ENCODE data around the gene SMARCD3. TPM values are rescaled to one million over a fixed set of nuclear protein-coding genes. Genes with fewer than 3 reads are reported as not detected.
A peak's percentile ranks its signal among the peaks of the same experiment; 100 is the strongest.

Gene SMARCD3
- total RNA-seq, 1 experiment from 2014 or later = 4.6 TPM

GRCh38 chr7:151249034-151249731, 689 bp upstream of the SMARCD3 start:
- ChIA-PET POLR2A (ENCODE audit: unreplicated experiment) (no interaction called here), CTCF (no interaction called here)
- Histone ChIP-seq H3K9me3 (ENCODE audit: insufficient read depth, low read depth) (no peaks in the 10 kb centered on the region), H3K4me1 (replicated peaks; ENCODE audit: insufficient read depth) (no peaks in the 10 kb centered on the region; the same call in 1 of the 2 replicates), H3K27me3 (ENCODE audit: insufficient read depth, low read depth) (peaks cover 65% of the 10 kb centered on the region), H3K27ac (no peak overlapping the region), H4K20me1 (ENCODE audit: insufficient read depth) (0 out of 2 replicates have a peak, but pooled peaks cover 3% of the 10 kb centered on the region), H2AFZ (peak overlapping the region; percentile 78; the same call in 1 of the 2 replicates), H3K4me3 (peak overlapping the region; percentile 60; the same call in 1 of the 2 replicates), H3K36me3 (ENCODE audit: low read depth) (no peaks in the 10 kb centered on the region), H3K4me2 (peak overlapping the region; percentile 93), H3F3A (ENCODE audit: insufficient read depth, low read depth) (peaks cover 8% of the 10 kb centered on the region), H3K9me2 (ENCODE audit: insufficient read depth) (no peaks in the 10 kb centered on the region), H3K79me2 (ENCODE audit: low read depth) (no peaks in the 10 kb centered on the region)
- DNase-seq = peak in 1 of 2 experiments; percentile 53
- no TSS peak for BruUV-seq (replicated peaks)
- intact Hi-C loops (cut with micrococcal nuclease; ENCODE audit: unreplicated experiment) = no loop called here
- no peak for TF ChIP-seq EZH2 (IDR thresholded peaks at IDR 0.05; ENCODE audit: low read depth)

GRCh38 chr7:151247611-151248345, 716 bp downstream of the SMARCD3 start:
- BruUV-seq (replicated peaks) = no TSS peak
- H3F3A ChIP-seq (ENCODE audit: insufficient read depth, low read depth) = peaks cover 11% of the 10 kb centered on the region
- H3K4me2 ChIP-seq = peak overlapping the region; percentile 93
- H3K27ac ChIP-seq = no peak overlapping the region
- CTCF ChIA-PET = no interaction called here
- H3K9me2 ChIP-seq (ENCODE audit: insufficient read depth) = no peaks in the 10 kb centered on the region
- POLR2A ChIA-PET (ENCODE audit: unreplicated experiment) = interaction anchor here (0.6 kb wide), 1 partner anchor 299 kb away, joined by 6 read pairs; no protein-coding TSS in a partner anchor
- no peaks in the 10 kb centered on the region for H3K36me3 ChIP-seq (ENCODE audit: low read depth)
- no peak for DNase-seq
- H4K20me1 ChIP-seq (ENCODE audit: insufficient read depth) = 0 out of 2 replicates have a peak, but pooled peaks cover 3% of the 10 kb centered on the region
- TF ChIP-seq EZH2 (IDR thresholded peaks at IDR 0.05; ENCODE audit: low read depth) (no peak), CTCF (conservative IDR thresholded peaks at IDR 0.05) (no peak)
- no peaks in the 10 kb centered on the region for H3K9me3 ChIP-seq (ENCODE audit: insufficient read depth, low read depth)
- intact Hi-C loops (cut with micrococcal nuclease; ENCODE audit: unreplicated experiment) = no loop called here
- H3K4me1 ChIP-seq (replicated peaks; ENCODE audit: insufficient read depth) = no peaks in the 10 kb centered on the region; the same call in 1 of the 2 replicates
- peak overlapping the region; percentile 60 for H3K4me3 ChIP-seq
- H3K27me3 ChIP-seq (ENCODE audit: insufficient read depth, low read depth) = peaks cover 51% of the 10 kb centered on the region
- peak overlapping the region; percentile 52; the same call in 1 of the 2 replicates for H2AFZ ChIP-seq
- H3K79me2 ChIP-seq (ENCODE audit: low read depth) = no peaks in the 10 kb centered on the region

- H2AFZ ChIP-seq = no peak overlapping the region
- no peak for DNase-seq
- H3F3A ChIP-seq (ENCODE audit: insufficient read depth, low read depth) = peaks cover 16% of the 10 kb centered on the region
- CTCF ChIA-PET = no interaction called here
- no peaks in the 10 kb centered on the region for H3K36me3 ChIP-seq (ENCODE audit: low read depth)
- no peaks in the 10 kb centered on the region; the same call in 1 of the 2 replicates for H3K4me1 ChIP-seq (replicated peaks; ENCODE audit: insufficient read depth)
- H3K4me2 ChIP-seq = no peak overlapping the region
- 0 out of 2 replicates have a peak, but pooled peaks cover 3% of the 10 kb centered on the region for H4K20me1 ChIP-seq (ENCODE audit: insufficient read depth)
- intact Hi-C loops (cut with micrococcal nuclease; ENCODE audit: unreplicated experiment) = no loop called here
- TF ChIP-seq CTCF (conservative IDR thresholded peaks at IDR 0.05) (no peak), EZH2 (IDR thresholded peaks at IDR 0.05; ENCODE audit: low read depth) (no peak)
- H3K27ac ChIP-seq = no peak overlapping the region
- no TSS peak for BruUV-seq (replicated peaks)
- H3K27me3 ChIP-seq (ENCODE audit: insufficient read depth, low read depth) = peaks cover 43% of the 10 kb centered on the region
- H3K9me2 ChIP-seq (ENCODE audit: insufficient read depth) = no peaks in the 10 kb centered on the region
- no peaks in the 10 kb centered on the region for H3K79me2 ChIP-seq (ENCODE audit: low read depth)
- H3K9me3 ChIP-seq (ENCODE audit: insufficient read depth, low read depth) = no peaks in the 10 kb centered on the region
- POLR2A ChIA-PET (ENCODE audit: unreplicated experiment) = interaction anchor here (0.6 kb wide), 1 partner anchor 299 kb away, joined by 6 read pairs; no protein-coding TSS in a partner anchor
- no peak overlapping the region for H3K4me3 ChIP-seq
These were observed 1.5 kb downstream of the SMARCD3 start for GRCh38 chr7:151246851-151247580.
